HuH-7 (cell line): ENCODE results near the gene HSPA5.
"Not testable (repeated sequence)": the region's sequence is repeated elsewhere in the genome, so short reads cannot be mapped to it uniquely, and the experiment has no call there.

Experiments used
- DNase-seq: peaks from one replicate; pipeline ENCODE4 v3.0.0; 2011; ENCODE audit warnings: low spot score

HSPA5 gene

DNA sequence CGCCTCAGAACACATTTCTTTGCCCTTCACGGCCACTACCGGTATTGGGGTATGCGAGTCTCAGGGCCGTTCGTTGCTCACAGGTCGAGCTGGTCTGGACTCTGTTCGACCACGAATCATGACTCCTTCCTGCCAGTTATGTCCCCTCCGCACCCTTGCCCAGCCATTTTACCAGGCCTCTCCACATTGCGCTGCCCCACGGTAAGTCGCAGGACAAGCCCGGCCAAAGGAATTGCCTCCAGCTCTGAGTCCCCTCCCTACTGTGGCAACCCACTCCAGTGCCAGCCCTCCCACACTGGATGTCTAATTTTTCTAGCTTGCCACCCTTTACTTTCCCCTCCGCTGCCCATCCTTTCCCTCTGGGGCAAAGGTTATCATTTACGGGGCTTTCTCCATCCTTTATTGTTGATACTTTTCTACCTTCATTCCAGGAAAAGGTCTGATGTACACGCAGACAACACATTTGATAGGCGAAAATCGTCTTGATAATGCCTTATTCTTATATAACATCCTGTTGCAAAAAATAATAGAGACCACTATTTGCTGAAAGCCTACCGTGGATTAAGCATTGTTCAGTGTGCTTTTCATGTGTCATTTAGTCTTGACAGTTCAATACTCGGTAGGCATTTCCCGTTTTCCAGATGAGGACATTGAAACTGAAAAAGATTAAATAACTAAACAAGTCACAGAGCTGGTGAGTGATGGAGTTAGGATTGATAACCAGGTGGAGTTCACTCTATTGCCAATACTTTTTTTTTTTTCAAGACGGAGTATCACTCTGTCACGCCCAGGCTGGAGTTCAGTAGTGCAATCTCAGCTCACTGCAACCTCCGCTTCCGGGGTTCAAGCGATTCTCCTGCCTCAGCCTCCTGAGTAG, 958 bp upstream of the HSPA5 start:
- peak; percentile 32 for DNase-seq

DNA sequence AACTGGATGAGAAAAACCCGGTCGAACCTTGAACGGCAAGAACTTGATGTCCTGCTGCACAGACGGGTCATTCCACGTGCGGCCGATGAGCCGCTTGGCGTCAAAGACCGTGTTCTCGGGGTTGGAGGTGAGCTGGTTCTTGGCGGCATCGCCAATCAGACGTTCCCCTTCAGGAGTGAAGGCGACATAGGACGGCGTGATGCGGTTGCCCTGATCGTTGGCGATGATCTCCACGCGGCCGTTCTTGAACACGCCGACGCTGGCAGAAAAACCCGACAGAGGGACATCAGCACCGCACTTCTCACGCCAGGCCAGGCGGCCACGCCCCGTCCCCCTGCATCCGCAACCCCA, 519 bp downstream of the HSPA5 start:
- DNase-seq = no peak

DNA sequence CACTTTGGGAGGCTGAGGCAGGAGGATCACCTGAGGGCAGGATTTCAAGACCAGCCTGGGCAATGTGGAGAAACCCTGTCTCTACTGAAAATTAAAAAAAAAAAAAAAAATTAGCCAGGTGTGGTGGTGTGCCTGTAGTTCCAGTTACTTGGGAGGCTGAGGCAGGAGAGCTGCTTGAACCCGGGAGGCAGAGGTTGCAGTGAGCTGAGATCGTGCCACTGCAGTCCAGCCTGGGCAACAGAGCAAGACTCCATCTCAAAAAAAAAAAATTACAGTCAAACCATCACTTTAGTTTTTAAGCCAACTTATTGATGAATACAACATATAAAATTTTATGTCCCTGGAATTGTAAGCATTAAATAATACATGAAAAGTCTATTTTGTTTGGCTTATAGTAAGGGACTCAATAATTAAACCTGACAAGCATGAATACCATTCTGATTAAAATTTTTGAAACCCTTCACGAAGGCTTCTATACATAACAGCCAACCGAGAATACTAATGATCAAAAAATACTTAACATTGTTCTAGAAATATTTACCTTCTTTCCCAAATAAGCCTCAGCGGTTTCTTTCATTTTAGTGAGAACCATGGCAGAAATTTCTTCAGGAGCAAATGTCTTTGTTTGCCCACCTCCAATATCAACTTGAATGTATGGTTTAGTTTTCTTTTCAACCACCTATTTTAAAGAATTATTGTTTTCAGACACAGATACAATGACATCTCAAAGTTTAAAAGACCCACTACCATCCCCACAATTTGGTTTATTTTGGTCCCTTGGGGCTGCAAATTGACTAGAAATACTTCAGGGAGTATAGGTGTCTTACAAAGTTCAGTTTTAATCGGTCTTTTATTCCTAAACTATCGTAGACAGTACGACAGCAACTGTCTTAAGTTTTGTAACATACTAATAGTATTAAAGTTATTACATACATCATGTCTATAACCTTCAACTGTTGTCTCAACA, 1.2 kb downstream of the HSPA5 start:
- no peak for DNase-seq

DNA sequence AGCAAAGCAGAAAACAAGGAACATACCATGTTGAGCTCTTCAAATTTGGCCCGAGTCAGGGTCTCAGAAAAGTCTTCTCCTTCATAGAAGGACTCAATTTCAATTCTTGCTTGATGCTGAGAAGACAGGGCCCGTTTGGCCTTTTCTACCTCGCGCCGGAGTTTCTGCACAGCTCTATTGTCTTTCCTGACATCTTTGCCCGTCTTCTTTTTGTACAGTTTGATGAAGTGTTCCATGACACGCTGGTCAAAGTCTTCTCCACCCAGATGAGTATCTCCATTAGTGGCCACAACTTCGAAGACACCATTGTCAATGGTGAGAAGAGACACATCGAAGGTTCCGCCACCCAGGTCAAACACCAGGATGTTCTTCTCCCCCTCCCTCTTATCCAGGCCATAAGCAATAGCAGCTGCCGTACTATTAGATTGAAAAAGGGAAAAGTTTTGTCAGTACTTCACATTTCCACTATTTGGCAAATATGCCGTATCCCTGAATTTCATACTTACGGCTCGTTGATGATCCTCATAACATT, 2.2 kb downstream of the HSPA5 start:
- DNase-seq = no peak

DNA sequence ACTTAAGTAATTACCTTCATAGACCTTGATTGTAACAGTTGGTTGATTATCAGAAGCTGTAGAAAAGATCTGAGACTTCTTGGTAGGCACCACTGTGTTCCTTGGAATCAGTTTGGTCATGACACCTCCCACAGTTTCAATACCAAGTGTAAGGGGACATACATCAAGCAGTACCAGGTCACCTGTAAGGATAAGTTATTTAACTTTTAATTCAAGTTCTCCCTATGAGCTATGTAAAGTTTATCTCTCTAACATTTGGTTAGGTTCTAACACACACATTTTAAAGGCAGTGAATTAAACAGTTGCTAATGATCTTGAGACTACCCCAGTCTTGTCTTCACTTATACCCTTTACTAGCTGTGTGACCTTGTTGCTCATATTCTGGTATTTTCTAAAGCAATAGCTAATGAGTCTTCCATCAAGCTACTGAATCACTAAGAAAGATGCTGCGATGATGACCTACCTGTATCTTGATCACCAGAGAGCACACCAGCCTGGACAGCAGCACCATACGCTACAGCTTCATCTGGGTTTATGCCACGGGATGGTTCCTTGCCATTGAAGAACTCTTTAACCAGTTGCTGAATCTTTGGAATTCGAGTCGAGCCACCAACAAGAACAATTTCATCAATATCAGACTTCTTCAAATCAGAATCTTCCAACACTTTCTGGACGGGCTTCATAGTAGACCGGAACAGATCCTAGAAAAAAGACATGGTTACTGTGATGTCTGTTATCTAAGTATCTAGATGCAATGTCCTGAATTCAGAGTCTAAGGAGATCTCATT, 2.8 kb downstream of the HSPA5 start:
- no peak for DNase-seq

DNA sequence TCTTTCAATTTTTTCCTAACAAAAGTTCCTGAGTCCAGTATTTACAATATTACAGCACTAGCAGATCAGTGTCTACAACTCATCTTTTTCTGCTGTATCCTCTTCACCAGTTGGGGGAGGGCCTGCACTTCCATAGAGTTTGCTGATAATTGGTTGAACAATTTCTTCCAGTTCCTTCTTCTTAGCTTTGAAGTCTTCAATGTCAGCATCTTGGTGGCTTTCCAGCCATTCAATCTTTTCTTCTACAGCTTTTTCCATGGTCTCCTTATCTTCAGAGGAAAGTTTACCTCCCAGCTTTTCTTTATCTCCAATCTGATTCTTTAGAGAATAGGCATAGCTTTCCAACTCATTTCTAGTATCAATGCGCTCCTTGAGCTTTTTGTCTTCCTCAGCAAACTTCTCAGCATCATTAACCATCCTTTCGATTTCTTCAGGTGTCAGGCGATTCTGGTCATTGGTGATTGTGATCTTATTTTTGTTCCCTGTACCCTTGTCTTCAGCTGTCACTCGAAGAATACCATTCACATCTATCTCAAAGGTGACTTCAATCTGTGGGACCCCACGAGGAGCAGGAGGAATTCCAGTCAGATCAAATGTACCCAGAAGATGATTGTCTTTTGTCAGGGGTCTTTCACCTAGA, 4.5 kb downstream of the HSPA5 start:
- DNase-seq = not testable (repeated sequence)

DNA sequence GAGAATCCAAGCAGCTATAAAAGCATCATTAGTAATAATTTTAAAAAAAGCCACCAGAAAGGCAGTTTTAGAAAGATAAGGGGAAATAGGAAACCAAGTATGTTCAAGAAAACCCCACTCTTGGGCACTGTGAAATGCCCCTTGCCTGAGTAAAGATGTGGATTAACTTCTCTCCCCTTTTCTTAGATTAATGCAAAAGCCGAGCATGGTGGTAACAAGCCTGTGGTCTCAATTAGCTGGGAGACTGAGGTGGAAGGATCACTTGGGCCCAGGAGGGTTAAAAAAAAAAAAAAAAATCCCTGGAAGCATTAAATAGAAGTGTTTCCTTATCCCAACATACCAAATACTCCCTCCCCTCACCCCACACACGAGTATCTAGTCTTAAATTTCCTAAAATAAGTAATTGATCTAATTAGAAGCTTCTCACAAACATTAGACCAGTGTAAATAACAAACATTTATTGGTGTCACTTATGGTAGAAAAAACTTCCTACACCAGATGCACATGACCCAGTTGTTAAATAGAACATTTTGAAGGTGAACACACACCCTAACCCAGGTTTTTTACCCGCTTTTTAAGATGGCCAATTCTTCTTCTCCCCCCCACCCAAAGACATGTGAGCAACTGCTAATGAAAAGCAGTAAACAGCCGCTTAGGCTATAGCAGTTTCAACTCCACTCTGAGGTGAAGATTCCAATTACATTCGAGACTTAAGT, 5.2 kb downstream of the HSPA5 start:
- DNase-seq = no peak

DNA sequence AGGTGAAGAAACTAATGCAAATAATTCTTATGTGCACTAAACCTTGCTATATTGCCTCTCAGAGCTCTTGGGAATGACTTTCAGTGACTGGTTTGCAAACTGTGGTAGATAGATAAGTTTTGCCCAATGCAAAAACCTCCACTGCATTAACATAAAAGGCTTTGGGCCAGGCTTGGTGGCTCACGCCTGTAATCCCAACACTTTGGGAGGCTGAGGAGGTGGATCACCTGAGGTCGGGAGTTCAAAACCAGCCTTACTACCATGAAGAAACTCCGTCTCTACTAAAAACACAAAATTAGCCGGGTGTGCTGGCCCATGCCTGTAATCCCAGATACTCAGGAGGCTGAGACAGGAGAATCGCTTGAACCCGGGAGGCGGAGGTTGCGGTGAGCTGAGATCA, 7.0 kb downstream of the HSPA5 start:
- DNase-seq = not testable (repeated sequence)

DNA sequence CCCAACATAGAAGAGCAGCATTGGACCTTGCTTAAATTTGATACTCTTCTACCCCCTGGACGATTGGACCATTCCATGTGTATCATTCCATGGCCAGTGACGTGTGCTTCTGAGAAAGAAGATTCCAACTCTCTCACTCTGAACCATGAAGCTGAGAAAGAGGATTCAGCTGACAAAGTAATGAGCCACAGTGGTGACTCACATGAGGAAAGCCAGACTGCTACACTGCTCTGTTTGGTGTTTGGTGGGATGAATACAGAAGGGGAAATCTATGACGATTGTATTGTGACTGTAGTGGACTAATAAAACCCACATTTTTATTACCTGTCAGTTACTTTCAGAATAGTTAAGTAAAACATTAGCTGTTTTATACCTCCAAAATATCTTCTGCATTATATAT, 7.5 kb downstream of the HSPA5 start:
- DNase-seq = no peak

DNA sequence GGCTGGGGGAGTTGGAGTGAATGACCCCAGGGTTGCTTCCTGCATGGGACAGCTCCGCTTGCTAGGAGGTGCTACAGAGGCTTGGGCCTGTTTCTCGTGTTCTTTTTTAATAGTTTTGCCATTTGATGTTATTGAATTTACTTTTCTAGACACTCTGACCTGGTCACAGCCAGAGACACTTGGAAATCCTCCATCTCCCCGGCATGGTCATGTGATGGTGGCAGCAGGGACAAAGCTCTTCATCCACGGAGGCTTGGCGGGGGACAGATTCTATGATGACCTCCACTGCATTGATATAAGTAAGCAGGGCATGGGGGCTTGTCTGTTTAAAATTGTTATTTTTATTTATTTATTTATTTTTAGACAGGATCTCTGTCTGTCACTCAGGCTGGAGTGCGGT, 13.4 kb downstream of the HSPA5 start:
- DNase-seq = no peak

DNA sequence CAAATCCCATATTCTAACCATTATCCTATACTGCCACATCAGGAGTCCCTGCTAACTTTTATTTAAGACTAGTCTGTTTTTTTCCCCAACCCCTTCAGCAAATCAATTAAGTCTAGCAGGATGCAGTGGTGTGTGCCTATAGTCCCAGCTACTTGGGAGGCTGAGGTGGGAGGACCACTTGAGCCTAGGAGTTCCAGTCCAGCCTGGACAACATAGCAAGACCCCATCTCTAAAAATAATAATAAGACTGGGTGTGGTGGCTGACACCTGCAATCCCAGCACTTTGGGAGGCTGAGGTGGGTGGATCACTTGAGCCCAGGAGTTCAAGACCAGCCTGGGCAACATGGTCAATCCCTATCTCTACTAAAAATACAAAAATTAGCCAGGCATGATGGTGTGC, 16.3 kb downstream of the HSPA5 start:
- not testable (repeated sequence) for DNase-seq

DNA sequence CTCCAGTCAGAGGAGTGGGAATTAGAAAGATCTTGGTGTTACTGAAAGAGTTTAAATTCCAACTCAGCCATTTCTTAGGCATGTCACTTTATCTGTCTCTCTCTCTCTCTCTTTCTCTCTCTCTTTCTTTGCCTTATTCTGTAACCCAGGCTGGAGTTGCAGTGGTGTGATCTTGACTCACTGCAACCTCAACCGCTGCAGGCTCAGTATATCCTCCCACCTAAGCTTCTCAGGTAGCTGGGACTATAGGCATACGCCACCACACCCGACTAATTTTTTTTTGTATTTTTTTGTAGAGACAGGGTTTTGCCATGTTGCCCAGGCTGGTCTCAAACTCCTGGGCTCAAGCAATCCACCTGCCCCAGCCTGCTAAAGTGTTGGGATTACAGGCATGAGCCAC, 22.5 kb downstream of the HSPA5 start:
- DNase-seq = no peak

DNA sequence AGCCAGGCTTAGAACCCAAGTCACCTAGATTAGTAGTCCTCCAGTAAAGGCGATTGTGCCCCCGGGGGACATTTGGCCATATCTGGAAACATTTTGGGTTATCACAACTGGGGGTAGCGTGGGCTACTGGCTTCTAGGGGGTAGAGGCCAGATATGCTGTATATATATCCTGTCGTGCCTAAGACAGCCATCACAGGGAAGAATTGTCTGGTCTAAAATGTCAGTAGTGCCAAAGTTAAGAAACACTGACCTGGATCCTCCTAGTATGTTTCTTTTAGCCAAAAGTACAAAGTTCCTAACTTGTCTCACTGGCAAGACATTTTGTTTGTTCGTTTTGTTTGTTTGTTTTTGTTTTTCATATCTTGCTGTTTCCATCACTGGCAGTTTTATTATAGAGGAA, 27.0 kb downstream of the HSPA5 start:
- no peak for DNase-seq

DNA sequence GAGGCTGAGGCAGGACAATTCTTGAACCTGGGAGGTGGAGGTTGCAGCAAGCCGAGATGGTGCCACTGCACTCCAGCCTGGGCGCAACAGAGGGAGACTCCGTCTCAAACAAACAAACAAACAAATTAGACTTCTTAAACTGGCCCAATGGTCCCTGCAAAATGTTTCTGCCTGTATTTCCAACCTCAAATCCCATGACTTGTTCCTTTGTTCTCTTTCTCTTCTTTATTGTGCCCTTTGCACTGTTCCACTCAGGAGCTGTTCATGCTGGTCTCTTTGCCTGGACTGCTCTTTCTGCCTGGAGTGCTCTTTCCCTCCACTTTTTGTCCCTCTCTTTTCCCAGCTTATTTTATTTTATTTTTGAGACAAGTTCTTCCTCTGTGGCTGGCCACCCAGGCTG, 36.7 kb downstream of the HSPA5 start:
- no peak for DNase-seq

DNA sequence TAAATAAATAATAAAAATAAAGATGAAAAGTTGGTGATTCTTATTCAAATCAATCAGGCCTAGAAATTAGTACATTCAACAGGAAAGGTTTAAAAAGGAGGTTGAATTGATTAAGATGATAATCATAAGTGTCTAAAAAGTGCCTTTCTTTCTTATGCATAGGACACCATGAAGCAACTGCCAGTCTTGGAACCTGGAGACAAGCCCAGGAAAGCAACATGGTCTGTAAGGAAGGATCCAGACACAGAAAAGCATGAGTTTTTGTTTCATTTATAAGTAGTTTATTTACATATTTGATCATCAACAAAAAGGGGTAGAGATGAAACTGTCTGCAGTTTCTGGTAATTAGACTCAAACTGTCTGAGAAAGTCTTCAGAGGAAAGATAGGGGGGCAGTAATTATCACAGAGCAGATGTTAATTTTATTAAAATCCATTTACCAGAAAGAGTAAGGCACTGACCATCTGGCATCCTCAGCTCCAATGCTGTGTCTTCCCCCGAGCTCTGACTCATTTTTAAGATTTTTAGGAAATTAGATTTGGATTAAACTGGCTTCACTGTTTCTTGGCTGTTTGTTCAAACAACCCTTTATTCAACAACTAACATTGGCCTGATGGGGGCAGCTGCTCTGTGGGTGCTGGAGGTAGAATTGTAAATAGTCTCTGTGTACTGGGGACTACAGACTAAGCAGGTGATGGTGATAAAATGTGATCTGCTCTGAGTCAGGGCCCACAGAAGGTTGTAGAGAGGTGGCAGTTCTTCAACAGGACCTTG, 38.1 kb downstream of the HSPA5 start:
- no peak for DNase-seq

DNA sequence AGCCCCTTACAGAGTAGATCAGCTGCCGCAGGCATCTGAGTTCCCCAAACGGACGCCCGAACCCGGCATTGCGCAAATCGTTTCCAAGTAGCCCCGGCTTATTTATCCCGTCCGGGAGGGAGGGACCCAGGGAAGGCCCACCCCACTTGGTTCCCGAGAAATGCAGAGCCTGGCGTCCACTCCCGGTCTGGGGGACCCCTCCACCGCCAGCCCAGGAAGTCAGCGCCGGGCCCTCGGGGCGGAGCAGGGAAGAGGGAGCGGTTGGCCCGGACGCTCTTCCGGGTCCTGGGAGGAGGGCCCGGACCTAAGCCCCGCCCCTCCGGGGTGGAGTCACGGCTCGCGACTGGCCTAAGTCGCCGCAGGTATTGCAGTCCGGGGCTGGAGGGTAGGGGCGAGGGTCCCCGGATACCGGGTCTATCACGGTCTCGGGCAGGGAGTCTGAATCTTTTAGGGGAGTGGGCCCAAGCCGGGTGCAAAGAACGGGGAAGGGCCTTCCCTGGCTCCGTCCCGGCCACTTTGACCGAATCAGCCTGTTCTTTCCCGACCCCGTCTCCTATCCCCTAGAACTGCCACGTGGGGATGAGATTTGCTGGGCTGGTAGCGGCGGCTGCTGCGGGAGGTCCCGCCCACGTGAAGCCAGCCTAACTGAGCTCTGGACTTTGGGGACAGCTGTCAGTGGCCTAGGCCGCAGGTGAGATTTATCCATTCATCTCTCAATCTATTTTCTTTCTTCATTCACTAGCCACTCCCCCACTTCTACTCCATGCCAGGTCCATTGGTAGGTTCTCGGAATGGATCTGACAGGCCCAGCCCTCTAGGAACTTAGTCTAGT, 40.7 kb downstream of the HSPA5 start, which contains the start of gene RABEPK:
Gene RABEPK, plus strand, starts transcription at position 327 of the 832 bp plus-strand sequence. CDS start 2,472 bp downstream, outside the sequence.
- DNase-seq = peak; percentile 89

DNA sequence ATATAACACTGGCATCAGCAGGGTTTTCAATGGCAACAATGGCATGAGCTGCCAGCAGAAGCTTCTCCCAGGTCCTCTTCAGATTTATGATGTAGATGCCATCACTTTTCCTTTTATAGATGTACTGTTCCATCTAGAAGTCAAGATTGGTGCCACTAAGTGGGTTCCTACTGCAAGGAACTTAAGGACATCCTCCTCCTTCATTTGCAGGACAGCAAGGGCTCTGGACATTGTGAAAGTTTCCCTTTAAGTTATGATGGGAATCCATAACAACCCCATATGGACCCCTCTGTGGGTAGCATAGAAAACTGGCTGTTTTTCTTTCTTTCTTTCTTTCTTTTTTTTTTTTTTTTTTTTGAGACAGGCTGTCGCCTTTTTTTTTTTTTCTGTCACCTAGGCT, 45.6 kb downstream of the HSPA5 start:
- DNase-seq = not testable (repeated sequence)

DNA sequence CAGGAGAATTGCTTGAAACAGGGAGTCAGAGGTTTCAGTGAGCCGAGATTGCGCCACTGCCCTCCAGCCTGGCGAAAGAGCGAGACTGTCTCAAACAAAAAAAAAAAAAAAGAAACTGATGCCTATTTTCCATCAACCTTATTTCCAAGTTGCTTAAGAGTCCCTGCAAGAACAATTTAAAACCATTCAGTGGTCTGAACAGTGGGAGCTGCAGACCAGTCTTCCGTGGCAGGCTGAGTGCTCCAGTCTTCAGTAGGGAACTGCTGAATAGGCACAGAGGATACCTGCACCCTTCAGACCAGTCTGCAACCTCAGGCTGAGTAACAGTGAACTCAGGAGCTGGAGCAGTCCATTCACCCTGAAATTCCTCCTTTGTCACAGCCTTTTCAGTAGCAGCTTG, 46.7 kb downstream of the HSPA5 start:
- not testable (repeated sequence) for DNase-seq

DNA sequence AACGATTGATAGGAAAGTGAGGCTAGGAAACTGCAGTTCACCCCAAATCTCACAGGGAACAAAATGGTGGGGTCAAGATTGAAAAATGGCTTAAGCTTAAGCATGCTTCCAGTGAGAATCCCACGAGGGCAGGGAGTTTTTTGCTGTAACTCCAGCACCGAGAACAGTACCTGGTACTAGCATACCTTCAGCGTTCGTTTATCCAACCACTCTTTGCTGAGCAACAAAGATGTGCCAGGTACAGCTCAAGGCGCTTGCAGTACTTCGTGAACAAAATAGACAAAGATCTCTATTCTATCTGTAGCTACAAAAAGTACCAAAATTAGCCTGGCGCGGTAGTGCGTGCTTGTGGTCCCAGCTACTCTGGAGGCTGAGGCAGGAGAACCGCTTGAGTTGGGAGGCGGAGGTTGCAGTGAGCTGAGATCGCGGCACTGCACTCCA, 50.8 kb downstream of the HSPA5 start:
- DNase-seq = no peak
